HG03378 (cell line): ENCODE results near the gene CRTC2.
"Not testable (repeated sequence)": the region's sequence is repeated elsewhere in the genome, so short reads cannot be mapped to it uniquely, and the experiment has no call there.

Experiments
- ATAC-seq: cut with Tn5 transposase; IDR thresholded peaks from one replicate; pipeline ENCODE4 v1.9.1; 2021; ENCODE audit warnings: mild to moderate bottlenecking, moderate library complexity; ENCODE audit not compliant: unreplicated experiment

The CRTC2 gene

GRCh38 chr1:153929981-153930948 is 28.1 kb downstream of the CRTC2 start:
- ATAC-seq, result no peak

- no peak for ATAC-seq
Observed at GRCh38 chr1:153929426-153929825, 29.0 kb downstream of the CRTC2 start.

GRCh38 chr1:153928791-153929341 is 29.5 kb downstream of the CRTC2 start:
- ATAC-seq, result no peak

- ATAC-seq, result no peak
Observed at GRCh38 chr1:153928245-153928644, 30.2 kb downstream of the CRTC2 start.

GRCh38 chr1:153926405-153926804 is 32.0 kb downstream of the CRTC2 start:
- no peak for ATAC-seq

- peak; percentile 87 for ATAC-seq
Observed at GRCh38 chr1:153922972-153923925, 35.2 kb downstream of the CRTC2 start, which contains the start of gene GATAD2B. Gene GATAD2B, minus strand, starts transcription at chr1:153922972. Its CDS starts 94,625 bp downstream, at chr1:153828347.

- peak; percentile 3 for ATAC-seq
Observed at GRCh38 chr1:153922076-153922971, 36.1 kb downstream of the CRTC2 start.

GRCh38 chr1:153921803-153922075 is 36.7 kb downstream of the CRTC2 start:
- ATAC-seq, result no peak

- no peak for ATAC-seq
Observed at GRCh38 chr1:153921080-153921802, 37.2 kb downstream of the CRTC2 start.

GRCh38 chr1:153919876-153920852 is 38.2 kb downstream of the CRTC2 start:
- ATAC-seq, result no peak

GRCh38 chr1:153916297-153916696 is 42.1 kb downstream of the CRTC2 start:
- no peak for ATAC-seq

- no peak for ATAC-seq
Observed at GRCh38 chr1:153912349-153912748, 46.1 kb downstream of the CRTC2 start.

GRCh38 chr1:153910560-153910959 is 47.9 kb downstream of the CRTC2 start:
- not testable (repeated sequence) for ATAC-seq

GRCh38 chr1:153908071-153908470 is 50.3 kb downstream of the CRTC2 start:
- no peak for ATAC-seq

- no peak for ATAC-seq
Observed at GRCh38 chr1:153907134-153907533, 51.3 kb downstream of the CRTC2 start.

- ATAC-seq, result no peak
Observed at GRCh38 chr1:153906396-153906795, 52.0 kb downstream of the CRTC2 start.

- ATAC-seq, result not testable (repeated sequence)
Observed at GRCh38 chr1:153905908-153906307, 52.5 kb downstream of the CRTC2 start.

- no peak for ATAC-seq
Observed at GRCh38 chr1:153903841-153904455, 54.5 kb downstream of the CRTC2 start.
